Skeletal muscle cell (primary cell): ENCODE measurements around the gene STX17.

Experiments
- DNase-seq: peaks from one replicate; pipeline ENCODE4 v3.0.0-alpha.2; 2010; ENCODE audit warnings: low read depth
- H3K4me3 ChIP-seq: 2 replicates; pipeline ENCODE4 v1.5.1; 2011; ENCODE audit warnings: low read depth, mild to moderate bottlenecking, control low read depth, low read length, moderate library complexity

The STX17 gene

GRCh38 chr9:99896119-99896518, 10.3 kb upstream of the STX17 start:
- DNase-seq = no peak
- H3K4me3 ChIP-seq = no peak overlapping the region

- H3K4me3 ChIP-seq = no peak overlapping the region
- no peak for DNase-seq
Measured at GRCh38 chr9:99903393-99903792, 3.1 kb upstream of the STX17 start.

- peak overlapping the region; percentile 86 for H3K4me3 ChIP-seq
- no peak for DNase-seq
Measured at GRCh38 chr9:99905833-99906402, 536 bp upstream of the STX17 start.

DNA sequence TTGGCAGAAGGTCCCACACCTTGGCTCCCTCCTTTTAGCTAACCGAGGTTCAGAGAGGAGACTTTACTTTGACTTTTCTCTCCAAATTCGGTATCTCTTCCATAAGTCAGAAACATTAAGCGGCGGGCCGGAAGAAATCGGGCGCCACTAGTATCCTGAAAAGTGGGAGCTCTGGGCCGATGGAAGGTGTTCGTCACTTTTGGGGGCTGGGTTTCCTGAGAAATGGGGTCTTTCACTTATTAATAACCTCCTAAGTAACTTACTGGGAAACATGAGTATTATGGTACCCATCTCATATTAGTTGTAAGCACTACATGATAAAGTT, 716 bp downstream of the STX17 start:
- DNase-seq = no peak
- H3K4me3 ChIP-seq = peak overlapping the region; percentile 86

DNA sequence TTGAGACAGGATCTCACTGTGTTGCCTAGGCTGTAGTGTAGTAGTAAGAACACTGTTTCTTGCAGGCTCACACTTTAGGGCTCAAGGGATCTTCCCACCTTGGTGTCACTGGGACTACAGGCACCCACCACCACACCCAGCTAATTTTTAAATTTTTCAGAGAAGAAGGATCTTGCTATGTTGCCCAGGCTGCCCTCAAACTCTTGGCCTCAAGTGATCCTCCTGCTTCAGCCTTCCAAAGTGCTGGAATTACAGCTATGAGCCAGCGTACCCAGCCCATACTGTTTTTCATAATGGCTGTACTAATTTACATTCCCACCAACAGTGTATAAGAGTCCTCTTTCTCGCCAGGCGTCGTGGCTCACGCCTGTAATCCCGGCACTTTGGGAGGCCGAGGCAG, 5.1 kb downstream of the STX17 start:
- DNase-seq = no peak
- no peak overlapping the region for H3K4me3 ChIP-seq

DNA sequence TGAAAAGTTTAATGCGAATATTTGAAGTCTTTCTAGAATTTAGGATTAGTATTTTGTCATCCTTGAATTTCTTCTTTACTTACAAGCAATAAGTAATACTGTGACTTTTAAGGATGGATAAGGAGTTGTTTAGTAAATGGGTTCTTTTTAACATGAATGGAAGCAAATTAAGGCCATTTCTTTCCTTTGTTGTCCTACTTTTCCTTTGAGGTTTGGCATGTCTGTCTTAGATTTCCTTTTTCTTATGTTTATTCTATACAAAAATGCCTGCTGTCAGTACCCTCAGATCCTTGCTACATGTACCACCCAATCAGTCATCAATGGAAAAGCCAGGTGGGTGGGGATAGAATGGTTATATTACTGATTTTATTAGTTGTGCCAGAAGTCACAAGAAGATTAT, 10.2 kb downstream of the STX17 start:
- no peak for DNase-seq
- no peak overlapping the region for H3K4me3 ChIP-seq

DNA sequence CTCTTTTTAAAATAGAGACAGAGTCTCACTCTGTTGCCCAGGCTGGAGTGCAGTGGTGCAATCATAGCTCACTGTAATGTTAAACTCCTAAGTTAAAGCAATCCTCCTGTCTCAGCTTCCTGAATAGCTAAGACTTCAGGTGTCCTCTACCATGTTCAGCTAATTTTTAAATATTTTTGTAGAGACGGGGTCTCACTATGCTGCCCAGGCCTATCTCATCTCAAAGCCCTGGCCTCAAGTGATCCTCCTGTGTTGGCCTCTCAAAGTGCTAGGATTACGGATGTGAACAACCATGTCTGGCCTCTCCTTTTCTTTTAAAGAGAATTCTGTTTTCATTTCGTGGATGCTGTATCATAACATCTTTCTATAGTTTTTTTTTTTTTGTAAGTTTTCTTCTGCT, 11.7 kb downstream of the STX17 start:
- DNase-seq = no peak

DNA sequence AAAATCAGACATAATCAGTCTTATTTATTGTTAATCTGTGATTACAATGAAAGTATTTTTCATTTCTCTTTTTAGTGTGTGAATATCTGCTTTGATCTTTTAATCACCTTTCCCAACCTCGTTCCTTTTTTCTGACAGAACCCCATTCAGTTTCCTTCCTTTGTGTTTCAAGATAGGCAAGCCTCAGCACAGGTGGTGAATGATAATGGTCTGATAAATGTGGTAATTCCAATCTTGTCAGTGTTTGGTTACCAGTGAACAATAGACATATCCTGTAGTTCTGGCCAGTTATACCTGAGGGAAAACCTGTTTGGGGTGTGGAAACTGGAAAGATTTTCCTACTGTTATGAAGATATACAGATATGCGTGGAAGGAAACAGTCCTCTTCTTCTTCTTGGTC, 13.5 kb downstream of the STX17 start:
- no peak overlapping the region for H3K4me3 ChIP-seq
- no peak for DNase-seq

More for the DNA sequence above, 11.7 kb downstream of the STX17 start:
- H3K4me3 ChIP-seq = no peak overlapping the region

- DNase-seq = no peak
- H3K4me3 ChIP-seq = no peak overlapping the region
Measured at GRCh38 chr9:99921875-99922710, 15.6 kb downstream of the STX17 start.

GRCh38 chr9:99922711-99923030, 16.2 kb downstream of the STX17 start:
- no peak for DNase-seq
- H3K4me3 ChIP-seq = no peak overlapping the region

DNA sequence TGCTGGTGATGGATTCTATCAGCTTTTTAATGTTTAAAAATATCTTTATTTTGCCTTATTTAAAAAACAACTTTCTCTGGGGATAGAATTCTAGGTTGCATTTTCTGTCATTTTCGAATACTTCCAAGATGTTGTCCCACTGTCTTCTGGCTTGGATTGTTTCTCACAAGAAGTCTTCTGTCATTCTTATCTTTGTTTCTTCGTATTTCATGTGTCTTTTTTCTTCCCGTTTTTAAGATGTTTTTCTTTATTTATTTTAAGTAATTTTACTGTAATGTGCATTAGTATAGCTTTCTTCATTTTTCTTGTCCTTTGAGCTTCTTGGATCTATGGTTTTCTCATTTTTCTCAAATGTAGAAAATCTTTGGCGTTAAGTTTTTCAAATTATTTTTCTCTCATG, 19.1 kb downstream of the STX17 start:
- no peak for DNase-seq
- H3K4me3 ChIP-seq = no peak overlapping the region

GRCh38 chr9:99929652-99930051, 23.2 kb downstream of the STX17 start:
- DNase-seq = no peak
- H3K4me3 ChIP-seq = no peak overlapping the region

DNA sequence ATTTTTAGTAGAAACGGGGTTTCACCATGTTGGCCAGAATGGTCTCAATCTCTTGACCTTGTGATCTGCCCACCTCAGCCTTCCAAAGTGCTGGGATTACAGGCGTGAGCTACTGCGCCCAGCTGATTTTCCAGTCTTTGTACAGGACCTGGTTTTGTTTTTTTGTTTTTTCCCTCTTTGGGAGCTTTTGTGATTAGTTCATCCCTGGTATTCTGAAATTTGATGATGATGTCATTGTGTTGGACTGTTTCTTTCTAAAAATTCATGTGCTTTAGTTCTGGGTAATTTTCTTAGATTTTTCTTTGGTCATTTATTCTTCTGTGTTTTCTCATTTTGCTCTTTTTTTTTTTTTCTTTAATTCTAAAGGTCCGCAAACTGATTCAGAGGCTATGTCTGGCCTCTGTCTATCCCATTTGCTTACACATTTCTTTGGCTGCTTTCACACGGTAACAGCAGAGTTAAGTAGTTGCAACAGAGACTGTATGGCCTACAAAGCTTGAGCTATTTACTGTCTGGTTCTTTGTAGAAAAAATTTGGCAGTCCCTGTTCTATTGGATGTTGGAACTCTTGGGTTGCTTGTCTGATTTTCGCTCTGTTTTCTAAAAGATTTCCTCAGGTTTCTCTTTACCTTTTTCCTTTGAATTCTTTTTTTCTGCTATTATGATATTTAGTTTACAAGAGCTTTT, 24.8 kb downstream of the STX17 start:
- no peak for DNase-seq
- no peak overlapping the region for H3K4me3 ChIP-seq

GRCh38 chr9:99936947-99937587, 30.6 kb downstream of the STX17 start:
- H3K4me3 ChIP-seq = no peak overlapping the region
- no peak for DNase-seq

- H3K4me3 ChIP-seq = no peak overlapping the region
- DNase-seq = no peak
Measured at GRCh38 chr9:99947395-99947794, 40.9 kb downstream of the STX17 start.

DNA sequence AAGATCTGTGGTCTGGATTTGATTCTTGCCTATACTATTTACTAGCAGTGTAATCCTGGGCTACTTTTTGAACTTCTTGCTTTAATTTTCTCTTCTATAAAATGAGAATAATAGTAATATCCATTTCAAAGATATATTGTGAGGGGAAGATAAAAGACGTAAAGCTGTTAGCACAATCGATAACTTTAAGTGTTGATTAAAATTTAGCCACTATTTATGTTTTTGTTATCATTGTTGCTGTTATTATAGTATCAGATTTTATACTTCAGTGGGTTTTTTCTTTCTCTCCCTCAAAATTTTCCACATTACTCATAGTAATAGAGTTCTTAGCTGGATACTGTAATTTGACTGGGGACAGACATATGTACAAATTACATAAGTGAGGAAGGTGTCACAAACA, 42.0 kb downstream of the STX17 start:
- no peak overlapping the region for H3K4me3 ChIP-seq
- DNase-seq = no peak

DNA sequence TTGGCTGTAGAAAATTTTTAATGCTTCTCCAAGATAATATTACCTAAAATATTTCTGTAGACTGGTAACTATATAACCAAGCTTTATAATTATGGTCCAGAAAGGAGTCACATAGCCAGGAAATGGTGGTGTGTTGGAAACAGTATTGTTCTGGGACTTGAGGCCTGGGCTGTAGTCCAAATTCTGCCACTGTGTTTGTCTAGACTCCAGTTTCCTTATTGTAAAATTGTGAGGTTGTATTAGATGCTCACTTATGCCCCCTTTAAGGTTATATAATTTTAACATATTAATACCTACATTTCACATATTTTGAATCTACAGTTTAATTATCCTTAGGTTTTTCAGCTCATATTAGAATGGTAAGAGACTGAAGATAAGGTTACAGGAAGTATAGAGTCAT, 42.4 kb downstream of the STX17 start:
- H3K4me3 ChIP-seq = no peak overlapping the region
- no peak for DNase-seq

GRCh38 chr9:99953861-99954507, 47.5 kb downstream of the STX17 start:
- no peak overlapping the region for H3K4me3 ChIP-seq
- DNase-seq = no peak

GRCh38 chr9:99954819-99955218, 48.4 kb downstream of the STX17 start:
- H3K4me3 ChIP-seq = no peak overlapping the region
- no peak for DNase-seq

GRCh38 chr9:99955606-99956005, 49.2 kb downstream of the STX17 start:
- no peak overlapping the region for H3K4me3 ChIP-seq
- DNase-seq = no peak
